GM18520 (cell line): ENCODE data around the gene POLR2J.
"Not testable (repeated sequence)": the region's sequence is repeated elsewhere in the genome, so short reads cannot be mapped to it uniquely, and the experiment has no call there.

Experiments used
- ATAC-seq: cut with Tn5 transposase; IDR thresholded peaks from one replicate; pipeline ENCODE4 v1.9.1; 2021; ENCODE audit not compliant: unreplicated experiment

POLR2J gene

GRCh38 chr7:102478314-102479208 lies at the start of gene POLR2J:
Gene POLR2J, minus strand, starts transcription at chr7:102478922. Its CDS starts 62 bp downstream, at chr7:102478860.
- ATAC-seq, result peak; percentile 66

- not testable (repeated sequence) for ATAC-seq
Observed at GRCh38 chr7:102527822-102528793, 49.4 kb upstream of the POLR2J start.

- ATAC-seq, result not testable (repeated sequence)
Observed at GRCh38 chr7:102527182-102527581, 48.5 kb upstream of the POLR2J start.

DNA sequence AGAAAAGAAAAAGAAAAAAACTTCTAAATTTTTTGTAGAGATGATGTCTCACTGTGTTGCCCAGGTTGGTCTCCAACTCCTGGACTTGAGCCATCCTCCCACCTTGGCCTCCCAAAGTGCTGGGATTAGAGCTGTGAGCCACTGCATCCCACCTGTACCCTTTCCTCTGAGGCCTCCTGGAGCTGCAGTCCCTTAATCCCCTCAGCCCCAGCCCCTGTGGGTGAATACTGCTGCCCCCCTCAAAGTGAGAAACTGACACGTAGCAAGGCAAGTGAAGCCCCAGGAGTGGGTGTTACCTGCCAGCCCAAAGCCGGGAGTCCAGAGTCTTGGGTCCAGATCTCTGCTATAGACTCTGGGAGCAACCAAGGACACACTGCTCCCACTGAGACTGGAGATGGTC lies 46.1 kb upstream of the POLR2J start:
- ATAC-seq, result not testable (repeated sequence)

DNA sequence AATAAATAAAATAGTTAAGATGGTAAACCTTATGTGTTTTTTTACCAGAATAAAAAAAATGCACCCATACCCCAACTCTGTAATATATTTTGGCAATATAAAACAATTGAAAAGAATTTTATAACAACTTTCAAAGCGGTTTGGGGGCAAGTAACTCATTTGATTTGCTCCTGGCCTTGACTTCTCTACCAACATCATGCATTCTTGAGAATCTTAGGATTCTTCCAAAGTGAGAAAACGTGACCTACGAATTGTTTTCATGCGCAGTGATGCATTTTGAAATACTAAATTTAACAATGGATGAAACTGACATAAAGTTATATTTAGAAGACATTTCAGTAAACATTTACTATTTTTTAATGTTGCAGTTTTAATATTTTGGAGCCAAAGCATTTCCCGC lies 42.1 kb upstream of the POLR2J start:
- not testable (repeated sequence) for ATAC-seq

DNA sequence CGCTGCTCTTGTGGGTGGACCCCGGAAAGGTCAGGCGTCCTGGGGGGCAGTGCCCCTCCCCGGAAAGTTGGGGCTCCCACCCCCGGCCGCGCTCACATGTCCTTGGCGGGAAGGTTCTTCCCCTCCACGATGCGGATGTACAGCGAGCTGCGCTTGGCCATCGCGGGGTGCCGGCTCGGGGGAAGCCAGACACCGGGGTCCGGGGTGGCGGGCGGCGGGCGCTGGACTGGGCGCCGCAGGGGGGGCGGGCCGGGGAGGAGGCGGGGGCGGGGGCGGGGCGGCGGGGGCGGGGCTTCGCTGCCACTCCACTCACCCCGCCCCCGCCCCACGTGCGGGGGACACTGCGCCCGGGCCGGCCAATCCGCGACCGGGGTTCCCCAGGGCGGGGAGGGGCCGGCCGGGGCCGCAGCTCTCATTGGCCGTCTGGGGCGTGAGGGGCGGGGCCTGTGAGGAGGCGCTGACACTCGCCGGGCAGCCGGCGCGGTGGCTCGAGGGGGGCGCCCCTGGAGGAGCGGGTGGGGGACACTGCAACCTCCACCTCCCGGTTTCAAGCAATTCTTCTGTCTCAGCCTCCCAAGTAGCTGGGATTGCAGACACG lies 38.9 kb upstream of the POLR2J start, which contains the start of gene RASA4B:
TSS of gene RASA4B (minus strand) at position 228 of the 598 bp plus-strand sequence. CDS start at position 161, 67 bp downstream.
- ATAC-seq, result peak; percentile 43

DNA sequence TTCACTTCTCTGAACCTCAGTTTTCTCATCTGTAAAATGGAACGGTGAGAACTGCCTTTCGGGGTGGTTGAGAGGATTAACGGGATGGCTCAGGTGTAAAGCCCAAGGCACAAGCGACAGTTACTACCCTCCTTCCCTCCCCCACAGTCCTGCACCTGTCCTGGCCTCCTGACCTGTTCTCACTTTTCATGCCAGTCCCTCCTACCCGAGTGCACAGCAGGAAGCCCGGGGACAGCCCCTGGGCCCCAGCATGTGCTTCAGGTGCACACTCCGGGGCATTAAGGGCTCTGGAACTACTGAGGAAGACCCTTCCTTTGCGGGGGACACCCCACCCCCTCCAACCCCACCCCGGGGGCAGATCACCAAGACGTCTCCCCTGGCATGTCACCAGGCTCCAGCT lies 38.2 kb upstream of the POLR2J start:
- ATAC-seq, result not testable (repeated sequence)

GRCh38 chr7:102515889-102516288 lies 37.2 kb upstream of the POLR2J start:
- not testable (repeated sequence) for ATAC-seq

DNA sequence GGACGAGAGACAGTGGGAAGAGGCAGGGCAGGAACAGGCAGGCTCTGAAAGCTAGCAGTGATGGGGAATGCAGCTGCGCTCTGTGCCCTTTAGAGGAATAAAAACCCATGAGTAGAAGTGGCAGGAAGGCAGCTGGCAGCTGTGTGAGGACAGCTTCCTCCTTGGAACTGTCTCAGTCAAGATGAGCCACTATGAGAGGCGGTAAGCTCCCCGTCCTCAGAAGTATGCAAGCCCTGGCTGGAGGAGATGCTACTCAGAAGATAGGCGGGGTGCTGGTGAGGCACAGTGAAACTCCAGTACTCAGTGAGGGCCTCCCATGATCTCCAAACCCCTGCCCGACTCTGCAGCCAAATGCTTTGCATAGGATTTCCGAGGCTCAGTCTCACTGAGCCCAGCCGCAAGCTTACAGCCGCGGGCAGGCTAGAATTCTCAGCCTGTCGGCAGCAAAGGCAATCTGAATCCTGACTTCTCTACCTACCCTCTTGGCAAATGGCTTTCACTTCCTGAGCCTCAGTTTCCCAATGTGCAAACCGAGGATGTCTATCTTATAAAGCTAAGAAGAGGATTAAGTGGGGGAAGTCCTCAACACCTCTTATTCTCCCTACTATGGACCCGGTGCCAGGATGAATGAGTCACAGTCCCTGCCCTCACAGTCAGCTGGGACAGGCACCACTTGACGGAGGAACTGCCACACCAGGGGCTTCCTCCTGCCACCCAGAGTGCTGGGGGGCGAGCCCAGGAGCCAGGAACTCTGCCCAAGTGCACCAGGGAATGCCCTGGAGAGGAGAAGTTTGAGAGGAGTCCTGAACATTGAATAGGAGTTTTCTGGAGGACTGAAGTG lies 36.4 kb upstream of the POLR2J start:
- peak; percentile 61 for ATAC-seq

DNA sequence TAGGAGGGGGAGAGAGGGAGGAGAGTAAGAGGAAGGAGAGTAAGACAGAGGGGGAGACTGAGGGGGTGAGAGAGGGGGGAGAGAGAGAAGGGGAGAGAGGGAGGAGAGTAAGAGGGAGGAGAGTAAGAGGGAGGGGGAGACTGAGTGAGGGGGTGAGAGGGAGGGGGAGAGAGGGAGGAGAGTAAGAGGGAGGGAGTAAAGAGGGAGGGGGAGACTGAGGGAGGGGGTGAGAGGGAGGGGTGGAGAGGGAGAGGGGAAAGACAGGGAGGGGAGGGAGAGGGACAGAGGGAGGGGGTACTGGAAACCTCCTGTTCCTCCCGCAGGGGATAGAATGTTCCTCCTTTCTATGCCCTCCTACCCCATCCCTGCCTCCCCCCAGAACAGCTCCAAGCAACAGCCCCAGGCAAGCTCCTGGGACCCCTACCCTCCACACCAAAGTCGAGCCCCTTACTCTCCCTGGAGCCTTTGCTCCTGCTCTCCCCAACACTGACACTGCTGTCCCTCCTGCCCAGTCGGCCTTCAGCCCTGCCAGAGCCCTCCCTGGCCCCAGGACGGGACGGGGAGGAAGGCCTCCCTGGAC lies 34.0 kb upstream of the POLR2J start:
- ATAC-seq, result not testable (repeated sequence)

- not testable (repeated sequence) for ATAC-seq
Observed at GRCh38 chr7:102511860-102512522, 33.3 kb upstream of the POLR2J start.

- ATAC-seq, result not testable (repeated sequence)
Observed at GRCh38 chr7:102510575-102510974, 31.9 kb upstream of the POLR2J start.

- ATAC-seq, result not testable (repeated sequence)
Observed at GRCh38 chr7:102507410-102508088, 28.8 kb upstream of the POLR2J start.

- ATAC-seq, result not testable (repeated sequence)
Observed at GRCh38 chr7:102505298-102506185, 26.8 kb upstream of the POLR2J start.

GRCh38 chr7:102503141-102503540 lies 24.4 kb upstream of the POLR2J start:
- not testable (repeated sequence) for ATAC-seq

DNA sequence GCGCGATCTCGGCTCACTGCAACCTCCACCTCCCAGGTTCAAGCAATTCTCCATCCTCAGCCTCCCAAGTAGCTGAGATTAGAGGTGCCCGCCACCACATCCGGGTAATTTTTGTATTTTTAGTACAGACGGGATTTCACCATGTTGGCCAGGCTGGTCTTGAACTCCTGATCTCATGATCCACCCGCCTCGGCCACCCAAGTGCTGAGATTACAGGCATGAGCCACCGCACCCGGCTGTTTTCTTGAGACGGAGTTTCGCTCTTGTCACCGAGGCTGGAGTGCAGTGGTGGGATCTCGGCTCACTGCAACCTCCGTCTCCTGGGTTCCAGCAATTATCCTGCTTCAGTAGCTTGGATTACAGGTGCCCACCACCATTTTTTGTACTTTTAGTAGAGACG lies 19.6 kb upstream of the POLR2J start:
- not testable (repeated sequence) for ATAC-seq

DNA sequence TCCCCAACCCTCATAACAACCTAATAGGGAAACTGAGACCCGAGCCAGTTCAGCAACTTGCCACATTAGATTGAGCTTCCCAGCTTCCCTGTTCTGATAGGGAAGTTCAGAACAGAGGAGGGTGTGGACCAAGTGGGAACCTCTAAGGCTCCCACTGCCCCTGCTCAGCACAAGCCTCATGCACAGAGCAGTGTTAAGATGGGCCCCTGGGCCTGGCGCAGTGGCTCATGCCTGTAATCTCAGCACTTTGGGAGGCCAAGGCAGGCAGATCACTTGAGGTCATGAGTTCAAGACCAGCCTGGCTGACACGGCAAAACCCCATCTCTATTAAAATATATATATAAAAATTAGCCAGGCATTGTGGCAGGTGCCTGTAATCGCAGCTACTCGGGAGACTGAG lies 18.6 kb upstream of the POLR2J start:
- ATAC-seq, result not testable (repeated sequence)
